CD4-positive, alpha-beta T cell treated with Interleukin-17A for 4 hours (primary cell): Measurements from ENCODE around the gene HSFX3.
"Not testable (repeated sequence)": the region's sequence is repeated elsewhere in the genome, so short reads cannot be mapped to it uniquely, and the experiment has no call there.

ENCODE experiments used
- DNase-seq: peaks from one replicate; pipeline ENCODE4 v3.0.0-alpha.2; 2020; ENCODE audit warnings: mixed read lengths

HSFX3 gene

DNA sequence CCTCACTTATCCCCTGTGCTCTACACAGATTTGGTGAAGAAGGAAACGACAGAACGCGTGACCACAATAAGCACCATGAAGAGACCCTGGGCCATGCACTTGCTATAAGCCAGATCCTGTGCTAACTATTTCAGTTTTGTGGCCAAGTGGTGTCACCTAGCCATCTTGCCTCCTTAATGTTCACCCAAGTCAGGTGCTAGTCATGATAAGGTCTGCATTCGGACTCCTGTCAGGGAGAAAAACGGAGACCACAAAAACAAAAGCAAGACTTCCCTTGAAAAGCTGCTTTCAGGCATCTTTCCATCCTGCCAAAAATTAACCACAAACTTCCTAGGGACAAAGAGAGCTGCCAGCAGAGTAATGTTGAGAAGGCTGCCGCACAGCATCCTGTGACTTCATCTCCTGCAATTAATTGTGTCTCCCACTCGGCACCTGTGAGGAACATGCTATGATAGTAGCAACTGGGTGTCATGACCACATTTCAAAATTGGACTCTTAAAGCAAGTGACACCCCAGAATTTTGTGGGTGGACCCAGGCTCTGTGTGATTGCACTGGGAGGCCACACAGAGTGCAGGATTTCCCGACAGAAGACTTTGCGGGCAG lies 35.8 kb downstream of the HSFX3 start:
- DNase-seq = no peak

DNA sequence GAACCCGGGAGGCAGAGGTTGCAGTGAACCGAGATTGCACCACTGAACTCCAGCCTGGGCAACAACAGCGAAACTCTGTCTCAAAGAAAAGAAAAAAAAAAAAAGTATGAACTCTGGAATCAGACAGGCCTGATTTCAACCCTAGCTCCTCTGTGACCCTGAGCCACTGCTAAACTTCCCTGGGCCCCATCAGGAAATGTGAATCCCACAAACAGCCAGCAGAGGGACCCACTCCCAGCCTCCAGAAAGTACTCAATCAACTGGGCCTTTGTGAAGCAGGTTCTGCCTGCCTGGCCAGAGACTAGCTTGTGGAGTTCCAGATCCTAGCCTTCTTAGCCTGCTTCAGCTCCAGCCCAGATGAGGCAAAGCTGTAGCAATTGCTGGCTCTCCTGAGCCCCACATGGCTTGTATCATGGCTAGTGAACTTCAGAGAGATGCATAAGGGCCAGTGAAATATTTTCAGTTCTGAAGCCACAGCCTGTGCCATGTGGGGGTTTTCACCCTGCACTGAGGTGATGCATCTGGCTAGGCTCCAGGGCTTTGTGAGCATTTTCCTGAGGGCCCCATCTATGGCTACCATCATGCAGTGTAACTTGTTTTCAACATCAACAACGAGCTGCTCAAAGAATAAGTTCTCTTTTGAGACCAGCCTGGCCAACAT lies 37.4 kb downstream of the HSFX3 start:
- peak; percentile 72 for DNase-seq

DNA sequence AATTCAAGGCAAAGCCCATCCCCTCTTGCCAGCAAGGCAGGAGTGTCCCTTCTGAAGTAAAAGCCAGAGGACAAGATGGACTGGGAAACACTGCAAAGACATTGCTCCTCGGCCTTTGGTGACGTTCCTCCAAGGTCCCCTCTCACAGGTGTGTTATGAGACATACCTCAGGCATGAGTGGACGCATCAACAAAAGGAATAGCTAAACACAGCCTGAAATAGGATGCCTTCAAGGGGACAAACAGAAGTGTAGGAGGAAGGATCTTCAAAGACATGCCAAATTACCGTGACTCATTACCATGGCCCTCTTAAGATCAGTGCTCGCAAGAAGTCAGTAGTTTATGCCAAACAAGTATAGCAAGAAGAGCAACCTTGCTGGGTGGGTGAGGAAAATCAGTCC lies 38.6 kb downstream of the HSFX3 start:
- no peak for DNase-seq

DNA sequence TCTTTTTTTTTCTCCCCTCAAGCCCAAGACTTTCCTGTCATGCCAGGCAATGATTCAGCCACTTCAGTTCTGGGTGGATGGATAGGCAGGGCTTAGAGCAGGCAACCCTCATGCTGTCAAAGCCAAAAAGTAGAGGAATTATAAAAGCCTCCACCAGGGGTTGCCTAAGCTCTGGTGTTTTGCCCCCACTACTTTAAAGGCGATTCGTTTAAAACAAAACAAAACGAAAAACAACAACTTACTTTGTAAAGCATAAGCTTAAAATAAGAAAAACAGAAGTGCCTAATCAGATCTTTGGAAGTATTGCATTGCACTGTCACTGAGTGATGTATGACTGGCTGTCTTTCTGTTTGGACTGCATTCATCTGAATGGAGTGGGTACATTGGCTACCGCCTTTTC lies 39.3 kb downstream of the HSFX3 start:
- DNase-seq = no peak

DNA sequence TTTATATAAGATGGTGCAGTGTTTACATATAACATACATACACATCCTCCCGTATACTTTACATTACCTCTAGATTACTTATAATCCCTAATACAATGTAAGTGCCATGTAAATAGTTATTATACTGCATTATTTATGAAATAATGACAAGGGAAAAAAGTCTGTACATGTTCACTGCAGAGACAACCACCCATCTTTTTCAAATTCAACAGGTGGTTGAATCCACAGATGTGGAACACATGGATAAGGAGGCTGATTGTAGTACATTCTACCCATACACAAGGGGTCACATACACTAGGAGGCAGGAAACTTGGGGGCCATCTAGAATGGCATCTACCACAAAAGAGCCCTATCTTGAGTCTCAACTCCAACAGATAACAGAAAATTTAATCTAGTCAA lies 41.3 kb downstream of the HSFX3 start:
- no peak for DNase-seq

DNA sequence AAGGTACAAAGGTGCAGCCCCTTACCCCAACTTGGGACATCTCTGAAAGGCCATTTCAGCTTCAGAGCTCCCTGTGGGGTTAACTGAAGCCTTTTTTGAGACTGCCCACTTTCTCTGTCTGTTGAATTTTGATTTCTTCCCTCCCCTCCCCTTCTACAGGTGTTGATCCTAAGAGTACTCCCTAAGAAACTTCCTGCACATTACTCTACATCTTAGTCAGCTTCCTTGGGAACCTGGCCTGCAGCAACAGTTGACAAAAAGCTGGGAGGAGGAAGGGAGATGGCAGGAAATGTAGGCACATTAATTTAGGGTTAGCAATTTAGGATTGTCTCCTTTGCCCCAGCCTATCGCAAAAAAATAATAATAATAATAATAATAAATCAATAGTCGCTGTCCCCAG lies 43.4 kb downstream of the HSFX3 start:
- no peak for DNase-seq

DNA sequence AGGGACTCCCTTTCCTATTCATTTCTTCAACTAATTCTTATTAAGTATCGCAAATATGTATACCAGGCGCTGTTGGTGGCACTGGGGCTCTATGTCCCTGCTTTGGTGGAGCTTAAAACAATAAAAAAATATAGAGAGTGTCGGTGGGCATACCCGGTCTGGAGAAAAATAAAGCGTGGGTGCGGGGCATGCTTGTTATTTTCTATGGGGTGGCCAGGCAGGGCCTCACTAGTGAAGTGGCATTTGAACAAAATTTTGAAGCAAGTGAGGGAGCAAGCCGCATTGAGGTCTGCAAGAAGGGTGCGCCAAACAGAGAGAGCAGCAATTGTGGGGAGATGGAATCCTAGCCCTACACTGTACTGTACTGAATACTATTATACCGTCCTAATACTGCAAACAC lies 44.1 kb downstream of the HSFX3 start:
- DNase-seq = no peak

DNA sequence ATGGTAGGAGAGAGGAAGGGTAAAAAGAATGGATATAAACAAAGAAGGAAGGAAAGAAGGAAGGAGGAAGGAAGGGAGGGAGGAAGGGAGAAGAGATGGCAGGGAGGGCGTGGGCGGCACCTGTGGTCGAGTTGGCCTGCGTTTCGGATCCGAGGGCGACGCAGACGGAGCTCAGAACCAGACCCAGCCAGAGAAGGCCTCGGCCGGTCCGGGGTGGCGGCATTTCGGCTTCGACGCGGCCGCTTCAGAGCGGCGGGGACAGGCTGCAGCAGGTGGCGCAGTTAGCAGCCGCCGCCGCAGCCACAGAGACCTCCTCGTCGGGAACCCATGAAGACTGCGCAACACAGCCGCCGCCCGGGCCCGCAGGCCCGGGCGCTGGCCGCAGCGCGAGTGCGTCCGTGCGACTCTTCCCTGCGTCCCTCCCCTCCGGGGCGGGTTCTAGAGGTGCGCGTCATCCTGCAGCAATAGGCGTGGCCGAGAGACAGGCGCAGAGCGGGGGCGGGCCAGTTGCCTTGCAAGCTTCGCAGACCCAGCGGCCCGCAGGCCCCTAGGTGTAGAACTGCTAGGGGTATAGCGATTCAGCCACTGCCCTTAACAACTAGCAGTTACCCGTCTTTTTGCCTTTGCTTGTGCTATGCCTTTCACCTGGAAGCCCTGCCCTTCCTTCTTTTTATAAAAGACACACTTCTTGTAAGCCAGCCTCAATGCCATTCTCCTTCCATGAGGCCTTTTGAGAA lies 44.6 kb downstream of the HSFX3 start, which contains the start of gene IDS:
IDS (minus strand) TSS at position 392 of the 737 bp plus-strand sequence; CDS start at position 223, 169 bp downstream.
- peak; percentile 89 for DNase-seq

DNA sequence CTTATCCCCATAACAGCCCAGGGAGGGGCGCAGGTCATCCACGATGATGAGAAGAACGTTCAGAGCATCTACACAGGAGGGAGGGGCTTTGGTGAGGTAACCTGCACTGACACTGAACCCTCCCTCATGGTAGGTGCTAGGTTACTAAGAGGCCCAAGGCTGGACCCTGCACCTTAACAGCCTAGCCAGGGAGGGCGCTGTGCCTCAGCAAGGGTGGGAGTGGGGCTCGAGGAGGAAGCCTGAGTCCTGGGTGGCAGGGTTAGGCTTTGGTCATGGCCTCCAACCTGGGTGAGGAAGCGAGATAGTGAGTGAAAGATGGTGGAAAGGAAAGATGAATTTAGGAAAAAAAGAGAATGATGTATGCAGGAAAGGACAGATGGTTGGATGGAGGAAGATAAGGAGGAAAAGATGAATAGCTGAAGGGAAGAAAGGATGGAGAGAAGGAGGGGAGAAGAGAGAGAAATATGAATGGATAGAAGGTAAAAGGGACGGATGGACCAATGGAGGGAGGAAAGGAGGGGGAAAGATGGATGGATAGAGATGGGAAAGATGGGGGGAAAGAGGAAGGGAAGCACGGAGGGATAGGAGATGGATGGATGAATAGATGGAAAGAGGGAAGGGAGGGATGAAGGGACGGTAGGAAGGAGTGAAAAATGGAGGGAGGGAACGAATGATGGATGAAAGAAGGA lies 45.4 kb downstream of the HSFX3 start:
- DNase-seq = peak; percentile 67

DNA sequence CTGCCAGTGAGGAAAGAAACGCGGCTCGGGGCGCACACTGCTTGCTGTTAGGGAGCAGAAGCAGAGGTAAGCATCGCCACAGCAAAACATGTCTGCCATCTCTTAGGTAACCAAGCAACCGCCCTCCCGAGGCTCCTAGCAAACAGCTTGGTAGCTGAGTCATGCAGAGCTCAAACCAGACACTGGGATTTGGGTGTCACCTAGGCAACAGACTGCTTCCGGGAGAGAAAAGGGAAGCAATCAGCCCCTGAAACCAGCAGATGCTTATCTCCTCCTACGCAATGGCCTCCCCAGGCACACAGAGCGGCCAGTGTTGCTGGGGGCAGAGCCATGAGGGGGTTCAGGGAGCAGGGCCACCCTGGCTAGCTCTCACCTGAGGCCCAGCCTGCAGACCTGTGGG lies 46.3 kb downstream of the HSFX3 start:
- peak; percentile 64 for DNase-seq

DNA sequence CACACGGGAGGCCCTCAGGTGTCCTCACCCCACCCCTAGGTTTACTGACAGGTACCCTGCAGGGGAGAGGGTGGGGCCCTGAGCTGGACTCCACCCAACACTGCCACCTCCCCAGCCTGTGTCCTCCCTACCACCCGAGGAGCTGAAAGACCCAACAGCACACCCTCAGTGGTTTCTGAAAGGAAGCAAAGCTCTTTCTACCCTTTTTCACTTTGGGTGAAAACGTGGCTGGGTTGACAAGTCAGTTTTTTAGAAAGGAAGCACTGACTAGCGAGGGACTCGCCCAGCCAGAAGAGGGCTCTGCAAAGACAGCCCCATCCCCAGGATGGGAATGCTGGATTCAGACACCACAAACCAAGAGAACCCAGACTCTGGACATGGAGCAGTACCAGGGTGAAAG lies 46.8 kb downstream of the HSFX3 start:
- not testable (repeated sequence) for DNase-seq

DNA sequence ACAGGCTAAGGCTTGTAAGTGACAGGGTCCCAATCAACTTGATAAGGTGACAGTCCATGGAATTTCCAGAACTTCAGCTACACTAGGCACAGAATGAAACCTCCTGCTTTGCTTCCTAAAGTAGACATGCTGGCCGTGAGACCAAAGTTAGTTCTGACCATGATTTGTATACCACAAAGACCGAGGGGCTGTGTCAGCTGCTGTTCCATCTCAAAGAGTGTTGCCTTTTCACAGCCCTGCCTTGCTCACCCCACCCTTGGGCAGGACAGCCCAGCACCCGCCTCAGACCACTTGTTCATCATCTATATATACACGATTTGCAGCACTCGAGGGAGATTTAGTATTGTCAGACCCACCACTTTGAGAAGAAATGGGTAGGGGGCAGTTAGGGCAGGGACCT lies 50.0 kb downstream of the HSFX3 start:
- no peak for DNase-seq

DNA sequence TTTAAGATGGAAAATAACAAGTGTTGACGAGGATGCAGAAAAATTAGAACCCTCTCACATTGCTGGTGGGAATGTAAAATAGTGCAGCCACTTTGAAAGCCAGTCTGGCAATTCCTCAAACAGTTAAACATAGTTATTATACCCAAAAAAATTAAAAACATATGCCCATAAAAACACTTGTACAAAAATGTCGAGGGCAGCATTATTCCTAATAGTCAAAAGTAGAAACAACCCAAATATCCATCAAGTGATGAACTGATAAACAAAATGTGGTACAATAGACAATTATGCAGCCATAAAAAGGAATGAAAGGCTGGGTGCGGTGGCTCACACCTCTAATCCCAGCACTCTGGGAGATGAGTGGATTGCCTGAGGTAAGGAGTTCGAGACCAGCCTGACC lies 51.0 kb downstream of the HSFX3 start:
- no peak for DNase-seq
